Tibial nerve (tissue), 3 donors: Measurements from ENCODE around the gene VPS72.

Experiments
- POLR2A ChIP-seq, 2 donors: fragments of 450-650 bp; IDR thresholded peaks; one replicate each; pipeline ENCODE4 v1.6.1; 2017; ENCODE audit warnings: antibody characterized with exemption in 2 of 2, mild to moderate bottlenecking in 2 of 2, moderate library complexity in 2 of 2
- TF ChIP-seq, protein P1 (sequence below), 5 experiments: fragments of 200-600 bp in 3 of 5; fragments of 450-650 bp in 2 of 5; sonication (generic) in 3 of 5; IDR thresholded peaks; one replicate each; pipeline ENCODE4 v1.5.1; 2016 to 2019; ENCODE audit warnings: antibody characterized with exemption in 5 of 5, mild to moderate bottlenecking in 3 of 5, moderate library complexity in 2 of 5

DNA sequence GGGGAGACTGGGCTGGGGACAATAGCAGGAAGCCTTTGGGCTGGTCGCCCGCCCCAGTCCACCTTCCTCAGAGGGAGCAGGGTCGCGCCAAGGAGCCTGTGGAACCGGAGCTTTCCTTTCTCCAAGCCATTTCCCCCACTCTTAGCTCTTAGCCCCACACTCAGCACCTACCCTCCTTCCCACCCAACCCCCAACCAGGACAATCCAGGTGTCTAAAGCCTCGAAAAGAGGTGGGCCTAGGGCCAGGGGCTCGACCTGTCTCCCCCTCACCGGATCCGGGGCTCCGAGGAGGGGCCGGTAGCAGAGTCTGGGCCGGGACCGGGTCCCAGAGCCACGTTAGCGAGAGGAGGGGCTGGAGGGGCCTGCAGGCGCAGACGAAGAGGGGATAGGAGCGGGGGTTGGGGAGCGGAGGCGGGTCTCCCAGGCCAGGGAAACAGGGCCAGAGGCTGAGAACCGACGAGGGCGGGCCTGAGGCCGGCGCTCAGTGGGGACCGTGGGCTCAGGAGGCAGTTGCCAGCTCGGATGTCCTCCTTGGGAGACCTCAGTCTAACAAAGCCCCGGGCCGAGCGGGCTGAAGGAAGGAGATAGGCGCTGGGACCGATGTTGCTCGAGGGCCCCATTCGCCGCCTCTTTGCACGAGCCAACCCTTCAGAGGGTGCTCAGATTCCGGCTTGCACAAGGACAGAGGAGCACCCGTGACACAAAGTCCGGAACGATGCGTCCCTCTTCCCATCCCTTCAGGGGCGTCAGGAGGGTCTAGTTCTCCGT is 44.5 kb downstream of the VPS72 start:
- TF ChIP-seq, protein P1, sequence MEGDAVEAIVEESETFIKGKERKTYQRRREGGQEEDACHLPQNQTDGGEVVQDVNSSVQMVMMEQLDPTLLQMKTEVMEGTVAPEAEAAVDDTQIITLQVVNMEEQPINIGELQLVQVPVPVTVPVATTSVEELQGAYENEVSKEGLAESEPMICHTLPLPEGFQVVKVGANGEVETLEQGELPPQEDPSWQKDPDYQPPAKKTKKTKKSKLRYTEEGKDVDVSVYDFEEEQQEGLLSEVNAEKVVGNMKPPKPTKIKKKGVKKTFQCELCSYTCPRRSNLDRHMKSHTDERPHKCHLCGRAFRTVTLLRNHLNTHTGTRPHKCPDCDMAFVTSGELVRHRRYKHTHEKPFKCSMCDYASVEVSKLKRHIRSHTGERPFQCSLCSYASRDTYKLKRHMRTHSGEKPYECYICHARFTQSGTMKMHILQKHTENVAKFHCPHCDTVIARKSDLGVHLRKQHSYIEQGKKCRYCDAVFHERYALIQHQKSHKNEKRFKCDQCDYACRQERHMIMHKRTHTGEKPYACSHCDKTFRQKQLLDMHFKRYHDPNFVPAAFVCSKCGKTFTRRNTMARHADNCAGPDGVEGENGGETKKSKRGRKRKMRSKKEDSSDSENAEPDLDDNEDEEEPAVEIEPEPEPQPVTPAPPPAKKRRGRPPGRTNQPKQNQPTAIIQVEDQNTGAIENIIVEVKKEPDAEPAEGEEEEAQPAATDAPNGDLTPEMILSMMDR (IDR thresholded peaks at IDR 0.05), result no peak
- no peak for TF ChIP-seq POLR2A (IDR thresholded peaks at IDR 0.05)
